22Rv1 (cell line): Measurements from ENCODE around the gene OSBPL2.

Source experiments
- CTCF ChIP-seq: fragments of 450-650 bp; IDR thresholded peaks from 2 replicates; pipeline ENCODE4 v1.5.1; 2017; ENCODE audit warnings: mild to moderate bottlenecking
- ZFX ChIP-seq: fragments of 450-650 bp; IDR thresholded peaks from 2 replicates; pipeline ENCODE4 v1.6.1; 2017; ENCODE audit warnings: antibody characterized with exemption, borderline replicate concordance

- no peak for TF ChIP-seq CTCF
- TF ChIP-seq ZFX = no peak
These were observed 16.0 kb upstream of the OSBPL2 start for GRCh38 chr20:62222266-62222850.
